Measurements from ENCODE around the gene COL4A2.
A peak's percentile ranks its signal among the peaks of the same experiment; 100 is the strongest.

COL4A2 gene

GRCh38 chr13:110554946-110555345 is 247.9 kb downstream of the COL4A2 start:
- TF ChIP-seq GATA3 (IDR thresholded peaks at IDR 0.05; ENCODE audit: low read depth, low read length) (no peak), GATA2 (IDR thresholded peaks at IDR 0.05; ENCODE audit: low read depth, low read length) (no peak)

GRCh38 chr13:110555601-110556223 is 248.6 kb downstream of the COL4A2 start:
- TF ChIP-seq GATA3 (IDR thresholded peaks at IDR 0.05; ENCODE audit: low read depth, low read length), result no peak
- no peak for TF ChIP-seq GATA2 (IDR thresholded peaks at IDR 0.05; ENCODE audit: low read depth, low read length)

GRCh38 chr13:110556224-110556606 is 249.1 kb downstream of the COL4A2 start:
- TF ChIP-seq GATA3 (IDR thresholded peaks at IDR 0.05; ENCODE audit: low read depth, low read length) (no peak), GATA2 (IDR thresholded peaks at IDR 0.05; ENCODE audit: low read depth, low read length) (no peak)

GRCh38 chr13:110557082-110557481 is 250.0 kb downstream of the COL4A2 start:
- no peak for TF ChIP-seq GATA3 (IDR thresholded peaks at IDR 0.05; ENCODE audit: low read depth, low read length)
- no peak for TF ChIP-seq GATA2 (IDR thresholded peaks at IDR 0.05; ENCODE audit: low read depth, low read length)

- TF ChIP-seq GATA2 (IDR thresholded peaks at IDR 0.05; ENCODE audit: low read depth, low read length), result no peak
- TF ChIP-seq GATA3 (IDR thresholded peaks at IDR 0.05; ENCODE audit: low read depth, low read length), result no peak
Observed at GRCh38 chr13:110557610-110558305, 250.7 kb downstream of the COL4A2 start.

- TF ChIP-seq GATA2 (IDR thresholded peaks at IDR 0.05; ENCODE audit: low read depth, low read length), result no peak
- no peak for TF ChIP-seq GATA3 (IDR thresholded peaks at IDR 0.05; ENCODE audit: low read depth, low read length)
Observed at GRCh38 chr13:110559429-110559943, 252.4 kb downstream of the COL4A2 start.

- TF ChIP-seq GATA3 (IDR thresholded peaks at IDR 0.05; ENCODE audit: low read depth, low read length), result no peak
- no peak for TF ChIP-seq GATA2 (IDR thresholded peaks at IDR 0.05; ENCODE audit: low read depth, low read length)
Observed at GRCh38 chr13:110559986-110560385, 252.9 kb downstream of the COL4A2 start.

GRCh38 chr13:110560601-110561343 is 253.7 kb downstream of the COL4A2 start:
- no peak for TF ChIP-seq GATA3 (IDR thresholded peaks at IDR 0.05; ENCODE audit: low read depth, low read length)
- peak; percentile 61 for TF ChIP-seq GATA2 (IDR thresholded peaks at IDR 0.05; ENCODE audit: low read depth, low read length)

GRCh38 chr13:110561344-110562035 is 254.4 kb downstream of the COL4A2 start, which contains the start of gene RAB20:
Gene RAB20 (minus strand): TSS chr13:110561722. CDS start chr13:110561519, 203 bp downstream.
- no peak for TF ChIP-seq GATA3 (IDR thresholded peaks at IDR 0.05; ENCODE audit: low read depth, low read length)
- no peak for TF ChIP-seq GATA2 (IDR thresholded peaks at IDR 0.05; ENCODE audit: low read depth, low read length)

GRCh38 chr13:110562036-110562597 is 255.0 kb downstream of the COL4A2 start:
- TF ChIP-seq GATA3 (IDR thresholded peaks at IDR 0.05; ENCODE audit: low read depth, low read length), result no peak
- TF ChIP-seq GATA2 (IDR thresholded peaks at IDR 0.05; ENCODE audit: low read depth, low read length), result no peak

All from SH-SY5Y (cell line).